IMR-90 (cell line): Measurements from ENCODE around the gene NTF3.

Experiments
- CHD1 ChIP-seq: IDR thresholded peaks from 2 replicates; pipeline ENCODE4 v1.6.1; 2012; ENCODE audit warnings: low read depth, low read length, improper control_type of control experiment
- CTCF ChIP-seq: conservative IDR thresholded peaks from 2 replicates; pipeline ENCODE4 v1.5.1; 2012; ENCODE audit warnings: mild to moderate bottlenecking, low read depth, low read length, improper control_type of control experiment
- ELK1 ChIP-seq: fragments of 150-350 bp; IDR thresholded peaks from 2 replicates; pipeline ENCODE4 v1.6.1; 2016; ENCODE audit warnings: low read depth, mild to moderate bottlenecking, low read length, moderate library complexity, borderline replicate concordance
- MAFK ChIP-seq: IDR thresholded peaks from 2 replicates; pipeline ENCODE4 v1.6.1; 2012; ENCODE audit warnings: low read depth, low read length, improper control_type of control experiment
- MAZ ChIP-seq: IDR thresholded peaks from 2 replicates; pipeline ENCODE4 v1.6.1; 2012; ENCODE audit warnings: low read depth, mild to moderate bottlenecking, low read length, improper control_type of control experiment, moderate library complexity, borderline replicate concordance
- MXI1 ChIP-seq: IDR thresholded peaks from 2 replicates; pipeline ENCODE4 v1.6.1; 2012; ENCODE audit warnings: low read depth, mild to moderate bottlenecking, low read length, moderate library complexity, borderline replicate concordance
- POLR2A ChIP-seq: IDR thresholded peaks from 2 replicates; pipeline ENCODE4 v1.6.1; 2012; ENCODE audit warnings: mild to moderate bottlenecking, low read depth, low read length
- RAD21 ChIP-seq: IDR thresholded peaks from 2 replicates; pipeline ENCODE4 v1.6.1; 2012; ENCODE audit warnings: low read length, improper control_type of control experiment
- SMC3 ChIP-seq: fragments of 150-350 bp; IDR thresholded peaks from 2 replicates; pipeline ENCODE4 v1.6.1; 2016; ENCODE audit warnings: low read depth, mild to moderate bottlenecking, antibody characterized with exemption, low read length, moderate library complexity
- USF2 ChIP-seq: fragments of 150-350 bp; IDR thresholded peaks from 2 replicates; pipeline ENCODE4 v1.6.1; 2017; ENCODE audit warnings: mild to moderate bottlenecking, antibody characterized with exemption, low read length, low read depth

- TF ChIP-seq CTCF (no peak), MXI1 (no peak), MAZ (no peak), SMC3 (no peak), POLR2A (no peak), RAD21 (no peak), ELK1 (no peak), USF2 (no peak), MAFK (no peak), CHD1 (no peak)
These were observed 82.6 kb downstream of the NTF3 start for GRCh38 chr12:5514545-5514944.
